Activated CD8-positive, alpha-beta memory T cell treated with anti-CD3 and anti-CD28 coated beads, Interleukin-2, amount 10 ng/mL, durations not matched to agents 7 days and 5 days (primary cell): ENCODE data around the gene PPIG. TPM values are rescaled to one million over a fixed set of nuclear protein-coding genes. Genes with fewer than 3 reads are reported as not detected.
A peak's percentile ranks its signal among the peaks of the same experiment; 100 is the strongest.
"Not testable (repeated sequence)": the region's sequence is repeated elsewhere in the genome, so short reads cannot be mapped to it uniquely, and the experiment has no call there.

Experiments used
- ATAC-seq: fragments of 150-1000 bp; cut with Tn5 transposase; one replicate; pipeline ENCODE4 v1.10.0; 2021; ENCODE audit warnings: moderate library complexity
- CTCF ChIA-PET: fragments of 350-600 bp; sonication (Branson Sonifier 250); formaldehyde crosslinking; loops from one replicate; lab custom pipeline; 2021; ENCODE audit warnings: antibody characterized with exemption; lab: Charles Lee
- DNase-seq: peaks from one replicate; pipeline ENCODE4 v3.0.0-alpha.2; 2020
- H3K27ac Mint-ChIP-seq: one replicate; pipeline ENCODE4 v1.8.0; 2021; ENCODE audit warnings: mild to moderate bottlenecking, mixed read lengths
- H3K27me3 Mint-ChIP-seq: one replicate; pipeline ENCODE4 v1.8.0; 2021; ENCODE audit warnings: mixed read lengths
- H3K36me3 Mint-ChIP-seq: one replicate; pipeline ENCODE4 v1.8.0; 2021; ENCODE audit warnings: mild to moderate bottlenecking, mixed read lengths
- H3K4me1 Mint-ChIP-seq: one replicate; pipeline ENCODE4 v1.8.0; 2021; ENCODE audit warnings: mixed read lengths
- H3K4me3 Mint-ChIP-seq: one replicate; pipeline ENCODE4 v1.8.0; 2021; ENCODE audit warnings: mild to moderate bottlenecking, moderate library complexity, mixed read lengths
- H3K9me3 Mint-ChIP-seq: one replicate; pipeline ENCODE4 v1.8.0; 2022; ENCODE audit warnings: low read depth, mixed read lengths
- total RNA-seq, 2 experiments: library from RNA; stranded (reverse); gene quantifications; one replicate each; pipeline ENCODE4 v1.2.3, GENCODE V29; 2021

The PPIG gene
- total RNA-seq, 2 experiments from 2014 or later: 55.5 to 56.7 TPM

DNA sequence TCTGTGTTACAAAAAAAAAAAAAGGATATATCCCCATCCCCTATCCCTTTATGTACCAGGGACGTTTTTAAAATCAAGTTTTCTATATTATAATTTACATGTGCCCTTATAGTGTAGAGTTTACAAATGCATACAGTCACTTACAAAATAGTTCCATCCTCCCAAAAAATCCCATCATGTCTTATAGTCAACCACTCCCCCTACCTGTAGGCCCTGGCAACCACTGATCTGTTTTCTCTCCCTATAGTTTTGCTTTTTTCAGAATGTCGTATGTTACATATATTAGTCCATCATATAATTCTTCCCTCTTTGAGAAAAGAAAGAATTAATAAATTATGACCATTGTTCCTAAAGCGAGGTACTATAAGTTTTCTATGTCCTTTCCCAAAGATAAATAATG, 92.2 kb downstream of the PPIG start:
- Mint-ChIP-seq H3K4me3 (no peak overlapping the region), H3K27me3 (no peaks in the 10 kb centered on the region), H3K27ac (no peak overlapping the region), H3K4me1 (no peaks in the 10 kb centered on the region), H3K9me3 (peaks cover 2% of the 10 kb centered on the region), H3K36me3 (peaks cover 7% of the 10 kb centered on the region)
- ATAC-seq: no peak
- no peak for DNase-seq
- CTCF ChIA-PET: no interaction called here

DNA sequence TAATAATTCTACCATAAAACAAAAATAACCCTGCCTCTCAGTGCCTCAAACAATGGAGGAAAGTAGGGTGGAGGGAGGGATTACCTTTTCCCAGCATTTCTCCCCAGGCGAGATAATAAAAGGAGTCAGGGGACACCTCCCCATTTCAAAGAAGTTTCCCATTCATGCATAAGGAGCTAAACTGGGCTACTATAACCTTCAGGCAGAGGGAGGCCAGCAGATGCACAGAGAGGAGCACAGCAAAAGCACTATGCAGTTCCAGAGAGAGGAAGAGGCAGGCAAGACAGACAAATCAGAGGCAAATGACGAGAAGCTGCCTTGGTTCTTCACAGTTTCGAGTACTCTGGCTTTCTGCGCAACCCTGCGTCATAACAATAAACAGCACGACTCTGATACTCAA, 92.7 kb downstream of the PPIG start:
- H3K4me1 Mint-ChIP-seq: peaks cover 2% of the 10 kb centered on the region
- H3K27me3 Mint-ChIP-seq: no peaks in the 10 kb centered on the region
- no peak for DNase-seq
- peaks cover 2% of the 10 kb centered on the region for H3K9me3 Mint-ChIP-seq
- CTCF ChIA-PET: no interaction called here
- no peak for ATAC-seq
- no peak overlapping the region for H3K4me3 Mint-ChIP-seq
- no peak overlapping the region for H3K27ac Mint-ChIP-seq
- H3K36me3 Mint-ChIP-seq: peaks cover 12% of the 10 kb centered on the region

DNA sequence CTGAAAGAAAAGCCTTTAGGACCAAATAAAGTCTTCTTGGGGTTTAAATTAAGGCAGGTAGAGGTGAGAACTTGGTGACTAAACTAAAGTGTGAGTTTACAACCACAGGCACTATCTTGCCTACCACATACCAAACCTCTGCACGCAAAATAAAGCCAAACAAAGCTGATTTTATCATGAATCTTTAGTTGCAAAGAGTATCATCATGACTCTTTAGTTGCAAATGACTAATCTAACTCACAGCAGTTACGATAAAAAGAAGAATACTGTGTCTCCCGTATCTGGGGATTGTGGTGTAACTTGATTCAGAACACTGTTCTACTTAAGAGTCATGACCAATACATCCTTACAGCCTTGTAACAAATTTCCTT, 98.9 kb downstream of the PPIG start:
- Mint-ChIP-seq H3K9me3 (peaks cover 2% of the 10 kb centered on the region), H3K27ac (peak overlapping the region; percentile 90), H3K4me1 (peaks cover 30% of the 10 kb centered on the region), H3K27me3 (no peaks in the 10 kb centered on the region), H3K36me3 (peaks cover 25% of the 10 kb centered on the region), H3K4me3 (peak overlapping the region; percentile 13)
- DNase-seq: peak; percentile 73
- peak; percentile 95 for ATAC-seq
- CTCF ChIA-PET: interaction anchor here (0.7 to 1.6 kb wide), 3 partner anchors 9 to 19 kb away, joined by 3 to 6 read pairs (median 3); partner anchors contain the start of genes CFAP210 and PHOSPHO2

DNA sequence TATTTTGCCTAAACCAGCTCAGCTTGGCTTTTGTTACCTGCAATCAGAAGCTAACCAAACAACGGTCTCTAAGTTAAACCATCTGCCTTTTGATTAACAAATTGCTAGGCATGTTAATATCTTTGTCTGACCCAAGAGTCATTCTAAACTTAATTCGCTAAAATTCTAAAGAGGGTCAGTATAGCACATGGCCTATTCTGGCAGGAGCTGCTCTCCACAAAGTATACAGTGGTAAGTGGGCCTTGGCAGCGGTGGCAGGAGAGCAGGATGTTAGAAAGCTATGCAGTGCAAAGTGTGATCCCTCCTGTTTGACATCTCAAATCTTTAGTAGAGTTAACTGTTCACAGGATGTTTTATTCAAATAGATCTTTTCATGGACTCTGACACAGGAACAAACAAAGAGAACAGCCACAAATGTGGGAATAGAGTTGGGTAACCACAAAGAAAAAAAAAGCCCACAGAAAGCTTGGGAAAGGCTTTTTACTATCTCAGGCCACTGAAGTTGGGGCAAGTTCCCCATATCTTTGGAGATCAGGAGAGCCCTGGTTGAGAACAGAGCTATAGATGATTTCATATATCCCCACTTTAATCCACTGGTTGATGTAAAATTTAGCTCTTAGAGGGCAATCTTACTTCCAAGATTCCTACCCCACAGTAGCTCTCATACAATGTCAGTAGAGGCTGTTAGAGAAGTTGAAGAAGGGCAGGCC, 99.4 kb downstream of the PPIG start:
- Mint-ChIP-seq H3K27ac (peak overlapping the region; percentile 90), H3K27me3 (no peaks in the 10 kb centered on the region), H3K4me3 (peak overlapping the region; percentile 13), H3K4me1 (peaks cover 30% of the 10 kb centered on the region), H3K9me3 (peaks cover 3% of the 10 kb centered on the region), H3K36me3 (peaks cover 29% of the 10 kb centered on the region)
- CTCF ChIA-PET: interaction anchor here (0.7 to 1.6 kb wide), 3 partner anchors 8 to 19 kb away, joined by 3 to 6 read pairs (median 3); partner anchors contain the start of genes CFAP210 and PHOSPHO2
- peak; percentile 68 for ATAC-seq
- DNase-seq: peak; percentile 63

DNA sequence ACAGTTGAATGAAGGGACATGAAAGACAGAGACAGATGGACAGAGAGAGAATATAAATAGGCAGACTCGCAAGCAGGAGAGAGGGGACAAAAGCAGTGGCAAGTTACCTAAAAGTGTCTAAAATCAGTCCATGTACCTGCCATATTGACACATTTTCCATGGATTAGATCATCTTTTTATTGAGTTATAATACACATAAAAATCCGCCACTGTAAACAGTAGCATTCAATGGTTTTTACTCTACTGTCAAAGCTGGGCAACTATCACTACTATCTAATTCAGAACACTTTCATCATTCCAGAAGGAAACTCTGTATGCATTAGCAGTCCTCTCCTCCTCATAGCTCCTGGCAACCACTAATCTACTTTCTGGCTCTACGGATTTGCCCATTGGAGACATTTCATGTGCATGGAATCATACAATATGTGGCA, 100.0 kb downstream of the PPIG start:
- Mint-ChIP-seq H3K27me3 (no peaks in the 10 kb centered on the region), H3K9me3 (peaks cover 6% of the 10 kb centered on the region), H3K4me1 (peaks cover 30% of the 10 kb centered on the region), H3K36me3 (peaks cover 32% of the 10 kb centered on the region), H3K4me3 (no peak overlapping the region), H3K27ac (peak overlapping the region; percentile 90)
- ATAC-seq: no peak
- CTCF ChIA-PET: interaction anchor here (1.2 to 1.6 kb wide), 2 partner anchors 10 to 18 kb away, joined by 3 to 6 read pairs; partner anchors contain the start of genes CFAP210 and PHOSPHO2
- no peak for DNase-seq

DNA sequence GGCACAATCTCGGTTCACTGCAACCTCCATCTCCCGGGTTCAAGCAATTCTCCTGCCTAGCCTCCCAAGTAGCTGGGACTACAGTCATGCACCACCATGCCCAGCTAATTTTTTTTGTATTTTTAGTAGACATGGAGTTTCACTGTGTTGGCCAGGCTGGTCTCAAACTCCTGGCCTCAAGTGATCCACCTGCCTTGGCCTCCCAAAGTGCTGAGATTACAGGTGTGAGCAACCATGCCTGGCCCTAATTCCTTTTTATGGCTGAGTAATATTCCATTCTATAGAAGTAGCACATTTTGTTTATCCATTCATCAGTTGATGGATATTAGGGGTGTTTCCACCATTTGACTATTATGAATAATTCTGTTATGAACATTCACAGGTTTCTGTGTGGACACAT, 100.6 kb downstream of the PPIG start:
- H3K4me1 Mint-ChIP-seq: peaks cover 30% of the 10 kb centered on the region
- CTCF ChIA-PET: not testable (repeated sequence)

DNA sequence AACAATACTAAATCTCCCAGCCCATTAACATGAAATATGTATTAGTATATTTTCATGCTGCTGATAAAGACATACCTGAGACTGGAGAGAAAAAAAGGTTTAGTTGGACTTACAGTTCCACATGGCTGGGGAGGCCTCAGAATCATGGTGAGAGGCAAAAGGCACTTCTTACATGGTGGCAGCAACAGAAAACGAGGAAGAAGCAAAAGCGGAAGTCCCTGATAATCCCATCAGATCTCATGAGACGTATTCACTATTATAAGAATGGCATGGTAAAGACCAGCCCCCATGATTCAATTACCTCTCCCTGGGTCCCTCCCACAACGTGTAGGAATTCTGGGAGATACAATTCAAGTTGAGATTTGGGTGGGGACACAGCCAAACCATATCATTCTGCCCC, 102.7 kb downstream of the PPIG start:
- peaks cover 29% of the 10 kb centered on the region for H3K4me1 Mint-ChIP-seq
- H3K4me3 Mint-ChIP-seq, CTCF ChIA-PET, DNase-seq, H3K27me3 Mint-ChIP-seq, ATAC-seq, H3K27ac Mint-ChIP-seq, H3K9me3 Mint-ChIP-seq: not testable (repeated sequence)
- peaks cover 29% of the 10 kb centered on the region for H3K36me3 Mint-ChIP-seq

More for the DNA sequence above, 100.6 kb downstream of the PPIG start:
- not testable (repeated sequence) for H3K27me3 Mint-ChIP-seq, H3K9me3 Mint-ChIP-seq, H3K4me3 Mint-ChIP-seq, ATAC-seq, DNase-seq
- peak overlapping the region; percentile 90 for H3K27ac Mint-ChIP-seq
- H3K36me3 Mint-ChIP-seq: peaks cover 35% of the 10 kb centered on the region

DNA sequence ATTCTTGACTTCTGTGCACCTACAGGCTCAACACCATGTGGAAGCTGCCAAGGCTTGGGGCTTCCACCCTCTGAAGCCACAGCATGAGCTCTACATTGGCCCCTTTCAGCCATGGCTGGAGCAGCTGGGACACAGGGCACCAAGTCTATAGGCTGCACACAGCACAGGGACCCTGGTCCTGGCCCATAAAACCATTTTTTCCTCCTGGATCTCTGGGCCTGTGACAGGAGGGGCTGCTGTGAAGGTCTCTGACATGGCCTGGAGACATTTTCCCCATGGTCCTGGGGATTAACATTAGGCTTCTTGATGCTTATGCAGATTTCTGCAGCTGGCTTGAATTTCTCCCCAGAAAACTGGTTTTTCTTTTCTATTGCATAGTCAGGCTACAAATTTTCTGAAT, 103.8 kb downstream of the PPIG start:
- H3K9me3 Mint-ChIP-seq, DNase-seq, ATAC-seq, H3K4me3 Mint-ChIP-seq, H3K27ac Mint-ChIP-seq, CTCF ChIA-PET, H3K27me3 Mint-ChIP-seq: not testable (repeated sequence)
- Mint-ChIP-seq H3K36me3 (peaks cover 27% of the 10 kb centered on the region), H3K4me1 (peaks cover 17% of the 10 kb centered on the region)

DNA sequence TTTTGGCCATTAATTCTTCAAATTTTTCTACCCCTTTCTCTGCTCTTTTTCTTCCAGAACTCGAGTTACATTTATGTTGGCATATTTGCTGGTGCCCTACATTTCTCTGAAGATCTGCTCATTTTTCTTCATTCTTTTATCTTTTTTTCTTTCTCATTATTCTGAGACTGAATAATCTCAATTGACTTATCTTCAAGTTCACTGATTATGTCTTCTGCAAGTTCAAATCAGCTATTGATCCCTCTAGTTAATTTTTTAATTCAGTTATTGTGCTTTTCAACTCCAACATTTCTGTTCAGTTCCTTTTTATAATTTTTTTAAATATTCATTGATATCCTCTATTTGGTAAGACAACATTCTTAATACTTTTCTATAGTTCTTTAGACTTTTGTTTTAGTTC, 106.8 kb downstream of the PPIG start:
- peaks cover 25% of the 10 kb centered on the region for H3K36me3 Mint-ChIP-seq
- no peak overlapping the region for H3K4me3 Mint-ChIP-seq
- no peak overlapping the region for H3K27ac Mint-ChIP-seq
- H3K4me1 Mint-ChIP-seq: peaks cover 20% of the 10 kb centered on the region
- ATAC-seq: no peak
- peaks cover 8% of the 10 kb centered on the region for H3K9me3 Mint-ChIP-seq
- CTCF ChIA-PET: interaction anchor here (1.0 kb wide), 2 partner anchors 9 to 99 kb away, joined by 3 to 4 read pairs; no protein-coding TSS in a partner anchor
- H3K27me3 Mint-ChIP-seq: peaks cover 7% of the 10 kb centered on the region
- no peak for DNase-seq

Other genes starting within 250 kb of the PPIG start
- gene LRP2, start 221.8 kb upstream of the PPIG start, total RNA-seq: under 1 TPM; 0.44 to 0.68 TPM
- 1 to 10 TPM; 1.3 to 1.9 TPM for gene BBS5, start 104.9 kb upstream of the PPIG start, total RNA-seq
- under 1 TPM in 1 of 2 experiments, not detected in 1; 0.12 TPM for gene KLHL41, start 74.6 kb upstream of the PPIG start, total RNA-seq
- gene FASTKD1, start 10.5 kb upstream of the PPIG start, total RNA-seq: 10 to 100 TPM; 45.2 to 48.9 TPM
- not detected for gene CFAP210, start 110.1 kb downstream of the PPIG start, total RNA-seq
- 1 to 10 TPM; 4.1 to 5.9 TPM for gene PHOSPHO2, start 110.1 kb downstream of the PPIG start, total RNA-seq
- gene KLHL23, start 149.5 kb downstream of the PPIG start, total RNA-seq: 10 to 100 TPM; 10.2 to 11.5 TPM
- 10 to 100 TPM; 88.2 to 88.9 TPM for gene SSB, start 214.5 kb downstream of the PPIG start, total RNA-seq
- gene METTL5, start 240.6 kb downstream of the PPIG start, total RNA-seq: 10 to 100 TPM; 62.7 to 68.5 TPM
- 10 to 100 TPM; 21.3 to 23.2 TPM for gene UBR3, start 243.1 kb downstream of the PPIG start, total RNA-seq